Bronchial epithelial cell (primary cell): ENCODE measurements around the gene FBXL13. TPM values are rescaled to one million over a fixed set of nuclear protein-coding genes. Genes with fewer than 3 reads are reported as not detected.

Experiments used
- DNase-seq: peaks from one replicate; pipeline ENCODE4 v3.0.0-alpha.2; 2010; ENCODE audit warnings: low read depth
- FAIRE-seq: peaks from 2 replicates; lab custom pipeline; 2011; peaks lifted over from hg19 to GRCh38; lab: Jason Lieb, UNC
- H3K27me3 ChIP-seq: 2 replicates; pipeline ENCODE4 v1.5.1; 2011; ENCODE audit warnings: low read length; ENCODE audit not compliant: control insufficient read depth, insufficient read depth
- H3K36me3 ChIP-seq: 2 replicates; pipeline ENCODE4 v1.5.1; 2011; ENCODE audit warnings: low read length; ENCODE audit not compliant: control insufficient read depth, insufficient read depth
- H3K4me3 ChIP-seq: 2 replicates; pipeline ENCODE4 v1.5.1; 2011; ENCODE audit warnings: mild to moderate bottlenecking, low read depth, low read length, control low read depth
- total RNA-seq: library from RNA; depleted of rRNA; stranded (reverse); fragments of >200 nt; gene quantifications from 2 replicates; pipeline ENCODE4 v1.2.1, GENCODE V29; 2014
- TF ChIP-seq, protein P1 (sequence below): IDR thresholded peaks from 2 replicates; pipeline ENCODE4 v1.5.1; 2011; ENCODE audit warnings: mild to moderate bottlenecking, moderate library complexity, low read length, control low read depth, inconsistent platforms; ENCODE audit not compliant: insufficient read depth, severe bottlenecking

The FBXL13 gene
- total RNA-seq, 1 donor from 2014 or later: 0.26 TPM

DNA sequence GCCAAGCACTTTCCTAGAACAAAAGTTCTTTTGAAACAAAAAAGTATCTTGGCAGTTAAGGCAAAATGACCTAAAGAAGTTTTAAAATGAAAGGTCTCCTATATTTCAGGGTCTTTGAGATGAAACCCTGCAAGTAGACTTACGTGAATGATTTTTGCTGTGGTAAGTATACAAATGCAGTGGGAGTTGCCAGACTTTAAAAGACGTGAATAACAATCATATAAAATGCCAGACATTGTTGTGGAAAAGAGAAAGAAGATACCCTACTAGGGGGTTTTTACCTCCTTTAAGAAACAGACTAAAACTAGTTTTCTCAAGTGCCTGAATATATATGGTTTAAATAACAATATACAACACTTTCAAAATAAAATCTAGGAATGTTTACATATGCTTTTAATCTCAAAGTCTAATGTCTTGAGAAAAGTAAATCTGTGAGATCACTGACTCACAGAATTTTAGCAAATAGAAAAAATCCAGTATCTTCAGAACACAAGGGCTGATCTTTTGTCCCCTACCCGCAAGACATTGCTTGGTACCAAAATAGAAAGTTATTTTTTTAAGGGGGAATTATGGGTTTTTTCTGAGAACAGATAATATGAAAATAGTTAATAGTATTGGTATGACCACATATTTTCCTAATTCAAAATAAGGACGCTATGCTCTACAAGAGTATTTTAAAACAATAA lies 132.3 kb downstream of the FBXL13 start:
- no peak overlapping the region for H3K4me3 ChIP-seq
- DNase-seq: no peak
- no peaks in the 10 kb centered on the region for H3K27me3 ChIP-seq
- no peaks in the 10 kb centered on the region for H3K36me3 ChIP-seq
- no peak for FAIRE-seq
- TF ChIP-seq, protein P1, sequence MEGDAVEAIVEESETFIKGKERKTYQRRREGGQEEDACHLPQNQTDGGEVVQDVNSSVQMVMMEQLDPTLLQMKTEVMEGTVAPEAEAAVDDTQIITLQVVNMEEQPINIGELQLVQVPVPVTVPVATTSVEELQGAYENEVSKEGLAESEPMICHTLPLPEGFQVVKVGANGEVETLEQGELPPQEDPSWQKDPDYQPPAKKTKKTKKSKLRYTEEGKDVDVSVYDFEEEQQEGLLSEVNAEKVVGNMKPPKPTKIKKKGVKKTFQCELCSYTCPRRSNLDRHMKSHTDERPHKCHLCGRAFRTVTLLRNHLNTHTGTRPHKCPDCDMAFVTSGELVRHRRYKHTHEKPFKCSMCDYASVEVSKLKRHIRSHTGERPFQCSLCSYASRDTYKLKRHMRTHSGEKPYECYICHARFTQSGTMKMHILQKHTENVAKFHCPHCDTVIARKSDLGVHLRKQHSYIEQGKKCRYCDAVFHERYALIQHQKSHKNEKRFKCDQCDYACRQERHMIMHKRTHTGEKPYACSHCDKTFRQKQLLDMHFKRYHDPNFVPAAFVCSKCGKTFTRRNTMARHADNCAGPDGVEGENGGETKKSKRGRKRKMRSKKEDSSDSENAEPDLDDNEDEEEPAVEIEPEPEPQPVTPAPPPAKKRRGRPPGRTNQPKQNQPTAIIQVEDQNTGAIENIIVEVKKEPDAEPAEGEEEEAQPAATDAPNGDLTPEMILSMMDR: no peak

GRCh38 chr7:102938679-102939078 lies 135.9 kb downstream of the FBXL13 start:
- no peak overlapping the region for H3K4me3 ChIP-seq
- no peak for FAIRE-seq
- TF ChIP-seq, protein P1: no peak
- no peaks in the 10 kb centered on the region for H3K36me3 ChIP-seq
- DNase-seq: no peak
- H3K27me3 ChIP-seq: no peaks in the 10 kb centered on the region

GRCh38 chr7:102935450-102936115 lies 139.0 kb downstream of the FBXL13 start:
- TF ChIP-seq, protein P1: no peak

GRCh38 chr7:102934701-102935100 lies 139.9 kb downstream of the FBXL13 start:
- FAIRE-seq (no peak), DNase-seq (no peak)
- TF ChIP-seq, protein P1: no peak
- Histone ChIP-seq H3K4me3 (no peak overlapping the region), H3K36me3 (no peaks in the 10 kb centered on the region), H3K27me3 (no peaks in the 10 kb centered on the region)

More at GRCh38 chr7:102935450-102936115, 139.0 kb downstream of the FBXL13 start:
- Histone ChIP-seq H3K36me3 (no peaks in the 10 kb centered on the region), H3K27me3 (no peaks in the 10 kb centered on the region), H3K4me3 (no peak overlapping the region)
- no peak for FAIRE-seq
- DNase-seq: no peak

DNA sequence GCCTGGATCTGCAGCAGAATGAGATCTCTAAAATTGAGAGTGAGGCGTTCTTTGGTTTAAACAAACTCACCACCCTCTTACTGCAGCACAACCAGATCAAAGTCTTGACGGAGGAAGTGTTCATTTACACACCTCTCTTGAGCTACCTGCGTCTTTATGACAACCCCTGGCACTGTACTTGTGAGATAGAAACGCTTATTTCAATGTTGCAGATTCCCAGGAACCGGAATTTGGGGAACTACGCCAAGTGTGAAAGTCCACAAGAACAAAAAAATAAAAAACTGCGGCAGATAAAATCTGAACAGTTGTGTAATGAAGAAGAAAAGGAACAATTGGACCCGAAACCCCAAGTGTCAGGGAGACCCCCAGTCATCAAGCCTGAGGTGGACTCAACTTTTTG lies 140.4 kb downstream of the FBXL13 start:
- no peak overlapping the region for H3K4me3 ChIP-seq
- FAIRE-seq (no peak), DNase-seq (no peak)
- TF ChIP-seq, protein P1: no peak
- H3K36me3 ChIP-seq: no peaks in the 10 kb centered on the region
- H3K27me3 ChIP-seq: no peaks in the 10 kb centered on the region
